BE2C (cell line): ENCODE data around the gene ASIC2. TPM values are rescaled to one million over a fixed set of nuclear protein-coding genes. Genes with fewer than 3 reads are reported as not detected.
A peak's percentile ranks its signal among the peaks of the same experiment; 100 is the strongest.

ENCODE experiments used
- DNase-seq: peaks from one replicate; pipeline ENCODE4 v3.0.0-alpha.2; 2020
- H3K27me3 ChIP-seq: fragments of 250-450 bp; sonication (Bioruptor Pico); 2 replicates; pipeline ENCODE4 v1.5.1; 2020; ENCODE audit warnings: mild to moderate bottlenecking
- H3K36me3 ChIP-seq: fragments of 250-450 bp; sonication (Bioruptor Pico); 2 replicates; pipeline ENCODE4 v1.5.1; 2020; ENCODE audit warnings: mild to moderate bottlenecking
- H3K4me1 ChIP-seq: fragments of 250-450 bp; sonication (Bioruptor Pico); 2 replicates; pipeline ENCODE4 v1.5.1; 2020
- H3K4me3 ChIP-seq: 2 replicates; pipeline ENCODE4 v1.5.1; 2011; ENCODE audit warnings: low read depth, low read length
- H3K9me3 ChIP-seq: fragments of 250-450 bp; sonication (Bioruptor Pico); 2 replicates; pipeline ENCODE4 v1.5.1; 2020
- polyA plus RNA-seq: library from polyadenylated mRNA; unstranded; fragments of >200 nt; gene quantifications from one replicate; pipeline ENCODE4 v1.2.1, GENCODE V29; 2012; ENCODE audit warnings: low read depth, missing spikeins; ENCODE audit not compliant: insufficient read length, insufficient read depth
- TF ChIP-seq, protein P1 (sequence below): IDR thresholded peaks from 2 replicates; pipeline ENCODE4 v1.5.1; 2012; ENCODE audit warnings: mild to moderate bottlenecking, low read depth, low read length

The ASIC2 gene
- polyA plus RNA-seq = 0.73 TPM

DNA sequence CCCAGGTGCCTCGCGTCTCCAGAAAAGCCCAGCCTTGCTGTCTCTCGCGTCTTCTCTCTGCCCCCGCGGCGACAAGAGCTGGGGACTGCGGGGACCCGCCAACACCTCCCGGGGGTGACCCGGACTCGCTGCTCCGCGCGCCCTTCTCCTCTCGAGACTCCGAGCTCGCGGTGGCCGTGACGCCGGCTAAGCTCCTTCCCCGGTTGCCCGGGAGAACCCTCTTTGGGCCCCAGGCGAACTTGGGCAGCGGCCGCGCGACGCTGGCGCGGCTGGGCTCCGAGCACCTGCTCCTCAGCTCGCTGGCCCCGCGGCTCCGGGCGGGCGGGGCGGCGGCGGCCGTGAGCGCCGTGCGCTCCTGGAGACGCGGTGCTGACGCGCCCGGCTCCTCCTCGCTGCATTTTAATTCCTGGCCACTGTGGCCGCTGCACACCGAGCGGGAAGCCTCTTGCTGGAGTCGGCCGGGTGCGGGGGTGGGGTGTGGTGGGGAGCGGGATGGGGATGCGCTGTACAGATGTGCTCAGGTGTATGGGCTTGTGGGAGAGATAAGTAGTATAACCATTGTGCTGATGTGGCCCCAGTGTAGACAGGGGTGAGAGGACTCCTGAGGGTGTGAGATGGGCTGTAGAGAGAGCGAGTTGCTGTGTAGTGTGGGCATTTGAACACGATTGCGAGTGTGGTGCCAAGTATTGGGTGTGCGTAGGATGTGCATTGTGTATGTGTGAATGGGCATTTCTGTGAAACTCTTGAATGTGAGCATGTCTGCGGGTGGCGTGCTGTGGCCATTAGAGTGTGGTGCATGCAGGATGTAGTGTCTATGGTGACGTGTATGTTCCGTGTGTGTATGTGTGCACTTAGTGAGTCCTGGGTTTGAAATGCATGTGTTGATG, at the start of gene ASIC2:
Gene ASIC2, minus strand, starts transcription at position 315 of the 887 bp plus-strand sequence.
- no peaks in the 10 kb centered on the region for H3K4me1 ChIP-seq
- no peaks in the 10 kb centered on the region for H3K9me3 ChIP-seq
- H3K4me3 ChIP-seq = peak within 1 kb of the TSS; percentile 41
- TF ChIP-seq, protein P1, sequence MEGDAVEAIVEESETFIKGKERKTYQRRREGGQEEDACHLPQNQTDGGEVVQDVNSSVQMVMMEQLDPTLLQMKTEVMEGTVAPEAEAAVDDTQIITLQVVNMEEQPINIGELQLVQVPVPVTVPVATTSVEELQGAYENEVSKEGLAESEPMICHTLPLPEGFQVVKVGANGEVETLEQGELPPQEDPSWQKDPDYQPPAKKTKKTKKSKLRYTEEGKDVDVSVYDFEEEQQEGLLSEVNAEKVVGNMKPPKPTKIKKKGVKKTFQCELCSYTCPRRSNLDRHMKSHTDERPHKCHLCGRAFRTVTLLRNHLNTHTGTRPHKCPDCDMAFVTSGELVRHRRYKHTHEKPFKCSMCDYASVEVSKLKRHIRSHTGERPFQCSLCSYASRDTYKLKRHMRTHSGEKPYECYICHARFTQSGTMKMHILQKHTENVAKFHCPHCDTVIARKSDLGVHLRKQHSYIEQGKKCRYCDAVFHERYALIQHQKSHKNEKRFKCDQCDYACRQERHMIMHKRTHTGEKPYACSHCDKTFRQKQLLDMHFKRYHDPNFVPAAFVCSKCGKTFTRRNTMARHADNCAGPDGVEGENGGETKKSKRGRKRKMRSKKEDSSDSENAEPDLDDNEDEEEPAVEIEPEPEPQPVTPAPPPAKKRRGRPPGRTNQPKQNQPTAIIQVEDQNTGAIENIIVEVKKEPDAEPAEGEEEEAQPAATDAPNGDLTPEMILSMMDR = no peak
- peaks cover 47% of the 10 kb centered on the region for H3K27me3 ChIP-seq
- DNase-seq = peak; percentile 34
- H3K36me3 ChIP-seq = no peaks in the 10 kb centered on the region

DNA sequence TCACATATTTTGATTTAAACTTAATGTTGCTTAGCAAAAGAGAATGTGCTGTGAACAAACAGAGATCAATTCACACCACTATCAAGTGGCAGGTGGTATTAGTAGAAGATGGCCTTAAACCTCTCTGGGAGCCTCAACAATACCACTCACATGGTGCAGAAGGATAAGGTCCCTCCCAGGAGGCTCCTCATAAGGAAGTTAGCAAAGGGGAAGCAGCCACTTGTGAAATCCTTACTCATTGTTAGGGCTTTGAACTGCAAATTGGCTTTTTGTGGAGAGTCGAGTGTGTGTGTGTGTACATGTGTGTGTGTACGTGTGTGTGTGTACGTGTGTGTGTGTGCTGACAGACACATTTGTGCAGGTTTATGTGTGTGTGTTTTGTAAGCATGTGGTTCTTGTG, 48.9 kb upstream of the ASIC2 start:
- peaks cover 5% of the 10 kb centered on the region for H3K27me3 ChIP-seq
- TF ChIP-seq, protein P1 = no peak
- DNase-seq = no peak
- no peaks in the 10 kb centered on the region for H3K36me3 ChIP-seq
- no peaks in the 10 kb centered on the region for H3K4me1 ChIP-seq
- no peaks in the 10 kb centered on the region for H3K9me3 ChIP-seq
- H3K4me3 ChIP-seq = no peak overlapping the region

DNA sequence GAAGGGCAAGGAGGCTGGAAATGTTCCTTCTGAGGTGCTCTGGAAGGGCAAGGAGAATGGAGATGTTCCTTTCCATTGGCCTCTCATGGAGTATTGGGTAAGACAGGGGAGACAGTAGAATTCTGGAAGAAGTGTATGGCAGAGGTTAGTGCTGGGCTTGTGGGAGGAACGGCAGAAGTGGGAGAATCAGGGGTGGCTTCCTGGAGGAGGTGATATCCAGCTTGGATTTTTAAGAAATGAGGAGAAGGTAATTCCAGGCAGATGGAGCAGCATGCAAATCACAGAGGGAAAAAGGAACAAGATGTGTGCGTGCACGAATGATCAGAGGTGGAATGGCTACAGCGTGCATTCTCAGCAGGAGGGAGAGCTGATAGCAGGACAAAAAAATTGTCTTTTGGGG, 45.1 kb upstream of the ASIC2 start:
- no peaks in the 10 kb centered on the region for H3K9me3 ChIP-seq
- no peaks in the 10 kb centered on the region for H3K4me1 ChIP-seq
- H3K27me3 ChIP-seq = peaks cover 4% of the 10 kb centered on the region
- DNase-seq = no peak
- H3K4me3 ChIP-seq = no peak overlapping the region
- H3K36me3 ChIP-seq = no peaks in the 10 kb centered on the region
- TF ChIP-seq, protein P1 = no peak

DNA sequence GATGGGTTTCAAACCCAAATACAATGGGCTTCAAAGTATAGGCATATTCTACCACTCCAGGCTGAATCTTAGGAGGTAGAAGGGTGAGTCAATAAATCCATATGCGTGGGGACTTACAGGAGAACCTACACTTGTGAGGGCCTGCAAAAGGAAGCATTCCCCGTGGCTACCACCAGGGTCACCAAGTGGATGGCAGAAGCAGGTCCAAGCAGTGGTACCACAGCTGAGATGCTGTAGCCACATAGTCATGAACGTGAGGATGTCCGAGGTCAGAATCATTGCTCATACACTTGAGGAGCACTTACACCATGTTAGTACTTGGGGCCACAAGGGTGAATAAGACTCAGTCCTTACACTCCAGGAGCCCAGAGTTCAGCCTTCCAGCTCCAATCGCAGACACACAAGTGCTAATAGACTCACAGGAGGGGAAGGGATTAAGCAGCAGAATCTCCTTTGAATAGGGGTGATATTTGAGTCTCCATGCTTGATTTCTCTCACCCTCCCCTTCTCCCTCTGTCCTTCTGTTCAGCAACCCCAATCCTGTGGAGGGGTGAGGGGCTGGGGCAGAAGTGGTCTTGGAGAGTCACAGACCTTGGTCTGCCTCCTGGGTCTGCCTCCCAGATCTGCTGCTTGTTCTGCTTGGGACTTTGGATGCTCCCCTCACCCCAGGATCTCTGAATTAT, 42.5 kb upstream of the ASIC2 start:
- H3K9me3 ChIP-seq = no peaks in the 10 kb centered on the region
- H3K36me3 ChIP-seq = no peaks in the 10 kb centered on the region
- peak; percentile 8 for DNase-seq
- H3K4me3 ChIP-seq = no peak overlapping the region
- peaks cover 3% of the 10 kb centered on the region; the same call in 1 of the 2 replicates for H3K27me3 ChIP-seq
- TF ChIP-seq, protein P1 = peak; percentile 30
- H3K4me1 ChIP-seq = no peaks in the 10 kb centered on the region

DNA sequence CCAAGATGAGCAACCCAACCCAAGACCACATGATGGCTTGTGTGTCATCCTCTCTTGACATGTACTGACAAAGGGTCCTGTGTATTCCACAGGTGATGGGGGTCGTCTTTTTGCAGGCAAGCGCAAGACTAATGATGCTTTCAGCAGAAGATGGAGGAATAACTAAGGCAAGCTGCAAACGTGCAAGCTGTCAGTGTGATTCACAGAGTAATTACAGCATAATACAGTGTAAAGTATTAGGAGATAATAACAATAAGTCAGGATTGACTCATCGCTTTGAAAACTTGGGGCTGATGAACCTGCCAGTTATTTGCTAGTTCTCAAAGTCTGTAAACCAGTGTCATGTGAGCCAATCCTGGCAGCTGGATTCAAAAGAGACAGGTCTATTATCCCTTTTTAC, 41.6 kb upstream of the ASIC2 start:
- H3K4me1 ChIP-seq = no peaks in the 10 kb centered on the region
- H3K36me3 ChIP-seq = no peaks in the 10 kb centered on the region
- TF ChIP-seq, protein P1 = no peak
- H3K9me3 ChIP-seq = no peaks in the 10 kb centered on the region
- DNase-seq = no peak
- H3K27me3 ChIP-seq = no peaks in the 10 kb centered on the region
- H3K4me3 ChIP-seq = no peak overlapping the region
